GM21619 (cell line): ENCODE results near the gene OR2Z1.

Experiments used
- ATAC-seq: cut with Tn5 transposase; IDR thresholded peaks from one replicate; pipeline ENCODE4 v1.9.1; 2021; ENCODE audit not compliant: unreplicated experiment

OR2Z1 gene, protein sequence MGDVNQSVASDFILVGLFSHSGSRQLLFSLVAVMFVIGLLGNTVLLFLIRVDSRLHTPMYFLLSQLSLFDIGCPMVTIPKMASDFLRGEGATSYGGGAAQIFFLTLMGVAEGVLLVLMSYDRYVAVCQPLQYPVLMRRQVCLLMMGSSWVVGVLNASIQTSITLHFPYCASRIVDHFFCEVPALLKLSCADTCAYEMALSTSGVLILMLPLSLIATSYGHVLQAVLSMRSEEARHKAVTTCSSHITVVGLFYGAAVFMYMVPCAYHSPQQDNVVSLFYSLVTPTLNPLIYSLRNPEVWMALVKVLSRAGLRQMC

DNA sequence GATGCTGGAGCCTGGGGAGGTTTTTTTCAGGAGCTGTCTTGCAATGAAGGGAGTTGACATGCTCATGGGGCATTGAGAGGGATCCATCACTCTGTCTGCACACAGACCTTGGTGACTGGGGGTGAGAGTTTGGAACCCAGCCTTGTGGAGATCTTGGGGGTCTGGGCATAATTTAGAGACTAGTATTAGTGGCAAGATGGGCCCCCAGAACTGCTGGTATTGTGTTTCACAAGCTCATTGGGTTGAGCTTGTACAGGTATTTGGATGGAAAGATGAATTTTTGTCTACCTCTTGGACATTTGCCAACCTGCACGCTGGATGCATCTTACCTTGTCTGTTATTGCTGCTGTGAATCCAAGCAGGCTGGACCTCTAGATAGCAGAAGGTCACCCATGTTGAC lies at the start of gene OR2Z1:
Gene OR2Z1, plus strand, starts transcription at position 301 of the 400 bp plus-strand sequence. CDS start 9,395 bp downstream, outside the sequence.
- no peak for ATAC-seq

DNA sequence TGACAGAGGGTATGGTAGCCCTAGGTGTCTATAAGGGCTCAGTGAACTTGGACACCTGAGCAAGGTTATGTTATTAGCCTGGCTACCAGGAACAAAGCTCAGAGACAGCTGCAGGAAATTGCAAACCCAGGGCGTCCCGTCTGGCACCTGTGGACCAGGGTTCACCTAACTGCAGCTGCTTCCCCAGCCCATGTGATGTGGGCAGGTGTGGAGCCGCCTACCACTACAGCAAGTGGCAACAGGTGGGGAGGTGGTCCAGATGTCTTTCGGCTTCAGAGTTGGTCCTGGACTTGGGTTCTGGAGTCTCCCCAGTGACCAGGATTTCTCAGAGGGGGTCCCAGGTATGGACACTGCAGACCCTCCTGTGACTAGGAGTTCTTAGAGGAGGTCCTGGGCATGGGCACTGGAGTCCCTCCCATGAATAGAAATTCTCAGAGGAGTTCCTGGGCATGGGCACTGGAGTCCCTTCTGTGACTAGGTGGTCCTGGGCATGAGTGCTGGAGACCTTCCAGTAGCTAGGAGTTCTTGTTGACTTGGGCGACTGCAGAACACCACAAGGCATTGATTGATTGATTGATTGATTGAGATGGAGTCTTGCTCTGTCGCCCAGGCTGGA lies 48.0 kb upstream of the OR2Z1 start:
- ATAC-seq: no peak

DNA sequence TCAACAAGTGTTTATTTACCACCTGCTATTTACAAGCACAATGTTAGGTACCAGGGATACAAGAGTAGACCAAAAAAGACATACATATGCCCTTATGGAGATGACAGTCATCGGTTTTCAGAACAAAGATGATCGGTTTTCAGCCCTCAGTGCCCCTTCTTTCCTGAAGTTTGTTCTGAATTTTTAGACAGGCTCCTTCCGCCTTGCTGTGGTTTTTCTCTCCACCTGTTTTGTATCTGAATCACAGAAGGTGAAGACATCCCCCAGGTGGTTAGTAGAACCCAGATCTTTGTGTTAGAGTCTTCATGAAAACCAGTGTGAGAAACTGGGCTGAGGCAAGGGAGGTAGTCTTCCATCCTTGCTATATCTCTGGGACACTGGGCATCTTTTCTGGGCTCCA lies 46.4 kb upstream of the OR2Z1 start:
- ATAC-seq: no peak

DNA sequence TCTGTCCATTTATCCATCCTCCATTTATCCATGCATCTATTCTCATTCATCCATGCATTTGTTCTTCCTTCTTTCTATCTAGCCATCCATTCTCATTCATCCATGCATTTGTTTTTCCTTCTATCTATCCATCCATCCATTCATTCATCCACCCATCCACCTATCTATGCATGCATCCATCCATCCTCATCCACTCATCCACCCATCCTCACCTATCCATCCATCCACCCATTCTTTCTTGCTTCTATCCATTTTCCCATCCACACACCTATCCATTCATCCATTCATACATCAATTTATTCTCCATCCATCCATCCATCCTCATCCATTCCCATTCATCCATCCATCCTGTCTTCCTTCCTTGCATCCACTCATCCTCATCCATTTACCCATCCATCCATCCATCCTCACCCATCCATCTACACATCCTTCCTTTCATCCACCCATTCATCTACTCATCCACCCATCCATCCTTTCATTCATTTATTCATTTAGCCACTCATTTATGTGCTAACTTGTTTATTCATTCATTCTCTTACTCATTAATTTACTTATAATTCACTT lies 43.1 kb upstream of the OR2Z1 start:
- ATAC-seq: no peak

DNA sequence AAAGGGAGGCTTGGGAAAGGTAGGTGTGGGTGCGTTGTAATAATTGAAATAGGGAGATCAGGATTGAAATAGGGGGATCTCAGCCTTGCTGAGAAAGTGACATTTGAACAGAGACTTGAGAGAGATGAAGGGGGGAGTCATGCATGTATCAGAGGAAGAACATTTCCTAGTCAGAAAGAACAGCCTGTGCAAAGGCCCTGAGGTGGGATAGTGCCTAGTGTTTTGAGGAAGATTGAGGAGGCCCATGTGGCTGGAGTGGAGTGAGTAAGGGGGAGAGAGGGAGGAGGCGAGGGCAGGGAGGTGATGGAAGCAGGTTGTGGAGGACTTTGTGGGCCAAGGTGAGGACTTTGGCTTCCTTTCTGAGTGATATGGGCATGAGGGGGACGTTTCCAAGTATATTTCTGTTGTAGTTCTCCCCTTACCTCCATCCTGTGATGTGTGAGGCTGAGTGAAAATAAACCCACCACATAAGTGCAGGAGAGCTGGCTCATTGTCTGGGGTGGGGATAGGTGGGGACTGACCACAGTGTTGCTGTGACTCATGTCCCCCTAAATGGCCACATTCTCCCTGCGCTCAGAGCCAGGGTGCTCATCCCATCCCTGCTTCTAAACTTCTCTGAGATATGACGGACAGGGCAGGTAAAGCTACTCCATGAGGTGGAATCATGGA lies 40.6 kb upstream of the OR2Z1 start:
- no peak for ATAC-seq

DNA sequence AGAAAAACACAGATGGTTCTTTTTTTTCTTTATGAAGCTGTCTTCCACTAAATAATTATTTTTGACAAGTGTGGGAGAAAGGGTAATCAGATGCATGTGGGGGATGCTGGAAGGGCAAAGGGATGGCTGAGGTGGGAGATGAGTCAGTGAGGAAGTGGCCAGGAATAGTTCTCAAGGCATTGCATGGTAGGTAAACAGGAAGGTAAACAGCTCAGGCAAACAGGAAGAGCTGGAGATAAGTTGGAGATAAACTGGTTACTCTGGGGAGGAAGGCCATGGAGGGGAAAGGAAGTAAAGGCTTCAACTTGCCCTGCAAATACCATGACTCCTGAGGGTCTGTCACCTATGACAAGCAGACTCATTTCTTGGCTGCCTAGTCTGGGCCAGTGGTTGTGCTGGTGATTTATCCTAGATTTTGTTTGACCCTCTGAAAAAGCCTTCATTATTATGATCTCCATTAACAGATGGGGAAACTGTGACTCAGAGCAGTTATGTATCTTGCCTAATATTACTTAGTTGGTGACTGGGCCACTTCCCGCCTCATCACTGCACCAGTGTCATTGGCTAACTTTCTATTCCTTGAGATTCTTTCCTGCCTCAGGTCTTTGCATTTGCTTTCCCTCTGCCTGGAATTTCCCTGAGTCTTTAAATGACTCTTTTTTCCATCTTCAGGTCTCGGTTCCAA lies 39.9 kb upstream of the OR2Z1 start:
- no peak for ATAC-seq

DNA sequence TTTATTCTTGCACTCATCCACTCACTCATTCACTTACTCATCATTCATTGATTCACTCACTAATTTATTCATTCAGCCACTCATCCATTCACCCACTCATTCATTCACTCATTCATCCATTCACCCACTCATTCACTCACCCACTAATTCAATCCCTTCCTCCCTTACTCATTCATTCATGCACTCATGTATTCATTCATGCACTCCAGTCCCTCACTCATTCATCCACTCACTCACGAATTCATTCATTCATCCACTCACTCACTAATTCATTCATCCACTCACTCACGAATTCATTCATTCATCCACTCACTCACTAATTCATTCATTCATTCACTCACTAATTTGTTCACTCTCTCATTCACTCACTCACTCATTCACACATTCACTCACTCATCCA lies 39.0 kb upstream of the OR2Z1 start:
- ATAC-seq: no peak

DNA sequence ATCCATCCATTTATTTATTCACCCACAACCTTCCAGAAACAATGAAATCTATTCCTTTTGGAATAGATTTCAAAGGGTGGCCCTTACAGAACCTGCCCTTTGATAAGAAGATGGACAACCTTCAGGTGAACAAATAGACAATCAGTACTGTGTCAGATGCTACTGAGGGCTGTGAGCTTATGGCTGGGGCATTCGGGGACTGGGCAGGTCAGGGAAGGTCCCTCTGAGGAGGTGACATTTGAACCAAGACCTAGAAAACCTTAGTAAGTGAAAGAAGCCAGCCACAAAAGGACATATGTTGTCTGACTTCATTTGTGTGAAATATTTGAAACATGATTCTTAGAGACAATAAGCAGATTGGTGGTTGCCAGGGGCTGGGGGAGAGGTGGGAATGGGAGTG lies 38.5 kb upstream of the OR2Z1 start:
- ATAC-seq: no peak

DNA sequence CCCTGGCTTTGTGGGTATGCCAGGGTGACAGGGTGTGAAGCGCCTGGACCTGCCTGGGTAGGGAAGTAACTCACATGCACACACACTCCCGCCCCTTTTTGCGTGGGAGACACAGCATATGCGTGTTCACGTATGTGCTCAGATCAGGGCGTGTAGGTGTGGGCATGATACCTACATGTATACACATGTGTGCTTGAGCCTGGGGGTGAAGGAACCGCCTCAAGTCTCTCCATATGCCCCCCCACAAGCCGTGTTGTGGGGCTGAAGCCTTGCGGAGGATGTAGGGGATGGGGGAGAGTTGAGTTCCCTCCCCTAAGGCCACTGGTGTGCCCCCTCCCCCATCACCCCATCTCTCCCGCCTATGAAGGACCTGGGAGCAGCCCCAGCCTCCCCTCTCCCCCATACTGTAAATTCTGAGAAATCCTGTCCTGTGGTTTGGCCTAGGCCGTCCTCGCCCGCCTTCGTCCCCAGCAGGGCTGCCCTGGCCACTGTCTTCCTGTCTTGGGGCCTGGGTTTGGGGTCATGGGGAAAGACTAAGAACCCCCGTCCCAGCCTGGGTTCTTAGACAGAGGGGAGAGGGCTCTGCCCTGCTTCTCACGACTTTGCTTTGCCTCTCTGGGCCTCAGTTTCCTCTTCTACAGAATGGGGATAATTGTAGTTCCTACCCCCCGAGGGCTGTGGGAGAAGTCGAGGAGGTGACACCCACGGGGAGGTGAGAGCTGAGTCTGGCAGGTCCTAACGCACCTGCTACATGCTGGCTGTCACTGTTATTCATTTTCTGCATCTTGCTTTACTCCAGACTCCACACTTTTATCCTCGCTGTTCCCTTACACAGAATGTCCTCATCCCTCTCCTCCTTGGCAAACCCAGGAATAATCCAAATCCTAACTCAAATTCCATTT lies 37.2 kb upstream of the OR2Z1 start:
- ATAC-seq: no peak

DNA sequence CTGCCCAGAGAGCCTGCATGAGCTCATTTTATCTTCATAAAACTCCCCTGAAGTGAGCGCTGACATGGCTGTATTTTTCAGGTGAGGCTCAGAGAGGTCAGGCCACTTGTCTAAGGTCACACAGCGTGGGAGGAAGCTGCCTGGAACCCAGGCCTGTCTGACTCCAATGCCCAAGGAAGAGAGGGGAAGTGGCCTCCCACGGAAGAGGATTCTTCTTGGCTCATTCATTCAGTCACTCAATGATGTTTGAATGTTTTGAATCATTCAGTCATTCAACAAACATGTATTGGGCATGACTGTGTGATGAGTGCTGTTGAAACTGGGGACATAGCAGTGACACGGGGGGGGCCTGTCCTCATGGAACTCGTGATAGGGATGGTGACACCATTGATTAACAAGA lies 34.9 kb upstream of the OR2Z1 start:
- no peak for ATAC-seq

DNA sequence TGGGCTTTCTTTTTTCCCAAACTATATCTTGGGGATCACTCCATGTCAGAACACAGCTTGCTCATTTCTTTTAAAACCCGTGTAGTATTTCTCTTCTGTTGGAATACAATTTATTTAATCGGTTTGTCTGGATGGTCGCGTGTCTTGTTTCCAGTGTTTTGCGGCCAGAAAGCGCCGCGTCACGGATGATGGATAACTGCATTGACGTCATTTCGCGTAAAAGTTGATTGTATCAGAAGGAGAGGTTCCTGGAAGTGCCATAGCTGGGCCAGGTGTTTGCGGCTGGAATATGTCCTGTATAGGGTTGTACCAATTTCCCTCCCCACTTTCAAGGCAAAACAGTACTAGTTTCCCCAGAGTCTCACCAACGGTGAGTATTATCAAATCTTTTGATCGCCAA lies 32.5 kb upstream of the OR2Z1 start:
- no peak for ATAC-seq

DNA sequence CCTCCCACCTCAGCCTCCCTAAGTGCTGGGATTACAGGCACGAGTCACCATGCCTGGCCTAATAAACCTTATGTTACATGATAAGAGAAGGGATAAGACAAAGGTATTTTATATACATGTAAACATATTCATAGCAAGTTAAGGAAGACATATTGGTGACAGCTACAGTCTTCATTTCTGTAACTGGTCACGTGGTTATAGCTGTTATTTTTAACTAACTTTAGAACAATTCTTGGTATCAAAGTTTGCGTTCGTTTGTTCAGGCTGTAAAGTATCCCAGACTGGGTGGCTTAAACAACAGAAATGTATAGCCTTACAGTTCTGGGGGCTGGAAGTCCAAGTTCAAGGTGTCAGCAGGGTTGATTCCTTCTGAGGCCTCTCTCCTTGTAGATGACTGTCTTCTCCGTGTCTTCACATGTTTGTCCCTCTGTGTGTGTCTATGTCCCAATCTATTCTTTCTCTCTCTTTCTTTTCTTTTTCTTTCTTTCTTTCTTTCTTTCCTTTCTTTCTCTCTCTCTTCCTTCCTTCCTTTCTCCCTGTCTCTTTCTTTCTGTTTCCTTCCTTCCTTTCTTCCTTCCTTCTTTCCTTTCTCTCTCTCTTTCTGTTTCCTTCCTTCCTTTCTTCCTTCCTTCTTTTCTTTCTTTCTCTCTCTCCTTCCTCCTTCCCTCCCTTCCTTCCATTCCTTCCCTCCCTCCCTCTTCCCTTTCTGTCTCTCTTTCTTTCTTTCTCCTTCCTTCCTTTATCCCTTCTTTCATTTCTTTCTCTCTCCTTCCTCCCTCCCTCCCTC lies 30.5 kb upstream of the OR2Z1 start:
- no peak for ATAC-seq

DNA sequence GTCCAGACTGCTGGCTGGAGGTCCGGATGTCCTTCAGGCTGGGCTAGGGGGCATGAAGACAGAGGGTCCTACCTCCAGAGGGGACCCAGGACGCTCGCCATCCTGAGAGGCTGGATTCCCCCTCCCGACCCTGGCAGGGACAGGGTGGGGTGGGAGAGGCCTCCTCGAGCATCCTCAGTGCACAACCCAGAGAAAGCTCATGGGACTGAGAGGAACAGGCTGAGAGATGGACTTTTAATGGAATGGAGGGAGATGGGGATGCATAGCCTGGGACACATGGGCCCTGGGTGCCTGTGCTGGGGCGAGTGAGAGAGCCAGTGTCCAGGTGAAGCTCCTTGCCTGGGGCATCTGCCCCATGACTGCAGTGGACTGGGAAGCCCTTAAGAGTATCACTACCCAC lies 25.9 kb upstream of the OR2Z1 start:
- no peak for ATAC-seq

DNA sequence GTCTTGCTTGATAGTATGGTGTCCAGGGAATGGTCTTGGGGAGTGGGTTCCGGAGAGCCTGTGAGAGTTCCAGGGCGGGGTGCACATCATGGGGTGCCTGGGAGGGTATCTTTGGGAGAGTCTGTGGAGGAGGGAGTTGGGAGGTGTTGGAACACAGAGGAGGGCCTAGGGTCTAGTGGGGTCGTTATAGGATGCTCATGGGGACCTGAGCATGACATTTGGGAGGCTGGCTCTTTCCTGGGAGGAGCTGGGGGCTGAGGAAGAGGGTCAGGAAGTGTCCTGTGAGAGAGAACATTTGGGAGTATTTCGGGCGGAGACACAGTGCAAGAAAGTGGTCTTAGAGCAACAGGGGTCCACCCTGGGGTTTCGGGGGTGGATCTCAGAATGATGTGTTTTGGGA lies 25.5 kb upstream of the OR2Z1 start:
- ATAC-seq: no peak

DNA sequence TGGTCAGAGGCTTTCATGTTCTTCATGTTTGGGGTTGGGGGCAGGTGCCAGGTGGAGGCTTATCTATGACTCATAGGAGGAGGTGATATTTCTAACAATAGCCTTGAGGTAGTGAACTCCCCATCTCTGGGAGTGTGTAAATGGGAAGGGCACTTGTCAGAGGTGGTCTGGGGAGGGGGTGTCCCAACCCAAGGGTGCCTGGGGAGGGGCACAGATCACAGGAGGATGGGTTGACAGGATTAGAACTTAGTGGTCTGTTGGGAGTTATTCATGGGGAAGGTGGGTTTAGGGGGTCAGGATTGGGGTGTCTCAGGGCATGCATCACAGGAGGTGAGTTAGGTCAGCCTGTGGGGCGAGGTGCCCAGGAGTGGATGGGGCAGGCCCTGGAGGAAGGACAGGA lies 24.4 kb upstream of the OR2Z1 start:
- ATAC-seq: no peak

DNA sequence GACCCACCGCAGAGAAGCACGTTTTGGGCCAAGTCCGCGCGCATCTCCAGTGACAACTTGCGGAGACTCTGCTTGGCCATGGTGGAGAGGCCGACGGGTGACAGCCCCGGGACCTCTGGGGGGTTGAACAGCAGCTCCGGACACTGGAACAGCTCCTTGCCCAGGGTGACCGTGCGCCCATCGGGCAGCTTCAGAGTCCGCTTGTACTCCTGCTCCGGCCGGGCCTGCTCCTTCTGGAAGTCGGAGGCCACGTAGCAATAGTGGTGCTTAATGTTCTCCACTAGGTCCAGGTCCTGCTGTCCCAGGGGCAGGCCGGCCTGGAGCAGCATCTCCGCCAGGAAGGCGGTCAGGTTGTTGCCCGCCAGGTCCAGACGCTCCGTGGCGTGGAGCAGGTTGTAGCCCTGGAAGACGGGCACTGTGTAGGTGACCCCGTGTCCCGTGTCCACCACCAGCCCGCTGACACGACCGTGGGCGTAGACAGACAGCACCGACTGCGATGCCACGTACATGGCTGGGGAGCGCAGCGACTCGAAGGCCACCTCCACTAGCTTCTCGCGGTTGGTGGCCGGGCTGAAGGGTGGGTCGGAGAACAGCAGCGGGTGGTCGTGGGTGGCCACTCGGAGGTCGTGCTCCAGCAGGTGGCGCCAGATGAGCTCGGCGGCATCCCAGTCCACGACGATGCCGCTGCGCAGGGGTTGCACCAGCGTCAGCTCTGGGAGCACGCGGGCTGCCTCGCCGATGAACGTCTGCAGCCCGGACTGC lies 23.6 kb upstream of the OR2Z1 start:
- ATAC-seq: no peak

DNA sequence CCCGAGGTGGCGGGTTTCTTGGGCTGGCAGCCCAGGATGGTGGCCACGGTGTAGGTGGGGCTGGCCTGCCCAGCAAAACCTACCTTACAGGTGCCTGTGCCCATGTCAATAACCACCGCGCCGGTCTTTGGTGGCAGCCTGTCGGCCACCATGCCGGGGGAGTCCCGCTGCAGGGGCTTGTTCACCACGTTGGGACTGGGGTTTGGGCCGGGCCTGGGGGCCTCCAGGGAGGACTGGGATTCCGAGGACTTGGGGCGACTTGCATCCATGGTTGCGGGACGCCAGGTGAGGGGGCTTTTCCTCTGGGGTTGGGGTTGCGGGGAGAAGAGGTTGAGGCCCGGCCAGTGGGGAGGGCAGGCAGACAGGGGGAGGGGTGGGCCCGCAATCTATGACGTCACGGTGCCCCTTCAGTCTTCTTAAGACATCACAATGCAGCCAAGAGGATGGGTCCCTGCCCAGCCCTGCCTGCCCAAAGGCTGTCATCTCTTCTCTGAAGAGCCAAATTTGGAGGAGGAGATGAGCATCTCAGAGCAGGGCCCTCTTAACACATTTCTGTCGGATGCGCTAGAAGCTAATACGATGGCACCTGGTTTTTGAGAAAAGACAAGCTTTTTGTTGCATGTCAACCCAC lies 22.9 kb upstream of the OR2Z1 start, which contains the start of gene ACTL9:
Gene ACTL9, minus strand, starts transcription at position 363 of the 631 bp plus-strand sequence. Its CDS starts 94 bp downstream, at position 269.
- no peak for ATAC-seq

DNA sequence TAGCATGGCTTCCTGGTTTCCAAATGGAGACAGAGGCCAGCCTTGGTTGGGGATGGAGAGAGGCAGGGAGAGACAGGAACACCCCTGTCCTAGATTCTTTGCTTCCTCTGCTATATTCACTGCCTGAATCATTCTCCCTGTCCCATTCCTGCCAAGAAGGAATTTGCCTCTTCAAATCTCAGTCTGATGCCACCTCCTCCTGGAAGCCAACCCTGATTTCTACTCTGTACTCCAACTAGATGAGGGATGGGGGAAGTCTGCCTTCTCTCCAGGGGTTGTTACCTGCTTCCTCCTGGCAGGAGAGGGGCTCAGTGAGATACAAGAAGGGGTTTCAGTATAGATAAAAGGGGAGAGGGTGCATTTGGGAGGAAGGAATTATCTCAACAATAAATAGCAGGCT lies 21.5 kb upstream of the OR2Z1 start:
- ATAC-seq: no peak
